H9 (cell line): Measurements from ENCODE around the gene CSRNP3. TPM values are rescaled to one million over a fixed set of nuclear protein-coding genes. Genes with fewer than 3 reads are reported as not detected.

Experiments used
- DNase-seq: peaks from one replicate; pipeline ENCODE4 v3.0.0-alpha.2; 2017
- H2AFZ ChIP-seq: one replicate; pipeline ENCODE4 v1.6.1; 2013; ENCODE audit warnings: mild to moderate bottlenecking, low read length, control low read depth, moderate library complexity
- H2AK5ac ChIP-seq: 2 replicates; pipeline ENCODE4 v1.6.1; 2013; ENCODE audit warnings: low read length, control low read depth, mixed read lengths; ENCODE audit not compliant: insufficient read length
- H2BK120ac ChIP-seq: one replicate; pipeline ENCODE4 v1.6.1; 2013; ENCODE audit warnings: low read depth, mild to moderate bottlenecking, low read length, control low read depth, inconsistent platforms; ENCODE audit not compliant: poor library complexity, severe bottlenecking
- H2BK12ac ChIP-seq: 2 replicates; pipeline ENCODE4 v1.6.1; 2013; ENCODE audit warnings: low read length, control low read depth, mixed read lengths, low read depth; ENCODE audit not compliant: insufficient read length
- H2BK15ac ChIP-seq: 2 replicates; pipeline ENCODE4 v1.6.1; 2013; ENCODE audit warnings: low read depth, low read length, control low read depth
- H2BK20ac ChIP-seq: one replicate; pipeline ENCODE4 v1.6.1; 2013; ENCODE audit warnings: low read depth, mild to moderate bottlenecking, low read length, control low read depth, inconsistent platforms; ENCODE audit not compliant: poor library complexity, severe bottlenecking
- H2BK5ac ChIP-seq: 2 replicates; pipeline ENCODE4 v1.6.1; 2013; ENCODE audit warnings: low read length, control low read depth, mixed read lengths; ENCODE audit not compliant: insufficient read length
- H3K14ac ChIP-seq: 2 replicates; pipeline ENCODE4 v1.6.1; 2013; ENCODE audit warnings: low read length, control low read depth; ENCODE audit not compliant: insufficient read depth
- H3K18ac ChIP-seq: 2 replicates; pipeline ENCODE4 v1.6.1; 2013; ENCODE audit warnings: low read depth, mild to moderate bottlenecking, mixed read lengths, low read length, control low read depth; ENCODE audit not compliant: insufficient read length
- H3K23ac ChIP-seq: 2 replicates; pipeline ENCODE4 v1.6.1; 2013; ENCODE audit warnings: low read length, control low read depth, mixed read lengths, low read depth; ENCODE audit not compliant: insufficient read length
- H3K23me2 ChIP-seq: 2 replicates; pipeline ENCODE4 v1.6.1; 2013; ENCODE audit warnings: low read depth, mild to moderate bottlenecking, mixed read lengths, low read length, control low read depth; ENCODE audit not compliant: insufficient read length, poor library complexity, severe bottlenecking
- H3K27ac ChIP-seq: 2 replicates; pipeline ENCODE4 v1.5.1; 2013; ENCODE audit warnings: low read length, control low read depth, mixed read lengths, low read depth; ENCODE audit not compliant: insufficient read length
- H3K27me3 ChIP-seq: 2 replicates; pipeline ENCODE4 v1.6.1; 2013; ENCODE audit warnings: low read length, control low read depth, inconsistent platforms; ENCODE audit not compliant: insufficient read depth
- H3K4ac ChIP-seq: 2 replicates; pipeline ENCODE4 v1.6.1; 2013; ENCODE audit warnings: low read depth, mild to moderate bottlenecking, control low read depth, inconsistent platforms, low read length, moderate library complexity
- H3K4me1 ChIP-seq: 2 replicates; pipeline ENCODE4 v1.6.1; 2013; ENCODE audit warnings: low read length, control low read depth, inconsistent platforms; ENCODE audit not compliant: insufficient read depth
- H3K4me2 ChIP-seq: 2 replicates; pipeline ENCODE4 v1.6.1; 2013; ENCODE audit warnings: low read length, control low read depth, mixed read lengths; ENCODE audit not compliant: insufficient read length, insufficient read depth
- H3K56ac ChIP-seq: 2 replicates; pipeline ENCODE4 v1.6.1; 2013; ENCODE audit warnings: low read depth, mild to moderate bottlenecking, mixed read lengths, low read length, control low read depth; ENCODE audit not compliant: insufficient read length
- H3K79me1 ChIP-seq: 2 replicates; pipeline ENCODE4 v1.6.1; 2013; ENCODE audit warnings: low read depth, mild to moderate bottlenecking, moderate library complexity, low read length, control low read depth, inconsistent platforms; ENCODE audit not compliant: insufficient read depth, poor library complexity, severe bottlenecking
- H3K79me2 ChIP-seq: 2 replicates; pipeline ENCODE4 v1.6.1; 2013; ENCODE audit warnings: low read length, control low read depth, inconsistent platforms; ENCODE audit not compliant: insufficient read depth
- H3K9ac ChIP-seq: 2 replicates; pipeline ENCODE4 v1.6.1; 2013; ENCODE audit warnings: low read length, control low read depth, mixed read lengths; ENCODE audit not compliant: insufficient read length; ENCODE audit errors: extremely low read depth
- H3K9me3 ChIP-seq: one replicate; pipeline ENCODE4 v1.6.1; 2013; ENCODE audit warnings: low read depth, low read length, inconsistent platforms; ENCODE audit not compliant: control insufficient read depth
- H3T11ph ChIP-seq: one replicate; pipeline ENCODE4 v1.6.1; 2013; ENCODE audit warnings: mild to moderate bottlenecking, low read length, control low read depth, inconsistent platforms
- H4K20me1 ChIP-seq: one replicate; pipeline ENCODE4 v1.6.1; 2013; ENCODE audit not compliant: control insufficient read depth, insufficient read length, insufficient read depth
- H4K5ac ChIP-seq: 2 replicates; pipeline ENCODE4 v1.6.1; 2013; ENCODE audit warnings: low read depth, mild to moderate bottlenecking, mixed read lengths, low read length, control low read depth; ENCODE audit not compliant: insufficient read length
- H4K8ac ChIP-seq: replicated peaks from 2 replicates; pipeline ENCODE4 v1.6.1; 2013; ENCODE audit warnings: low read length, control low read depth, mixed read lengths, low read depth; ENCODE audit not compliant: insufficient read length
- H4K91ac ChIP-seq: 2 replicates; pipeline ENCODE4 v1.6.1; 2013; ENCODE audit warnings: low read depth, mild to moderate bottlenecking, moderate library complexity, mixed read lengths, low read length, control low read depth; ENCODE audit not compliant: insufficient read length
- H3K27ac Mint-ChIP-seq, 3 experiments: 2 replicates in 2 of 3; 3 replicates in 1 of 3; pipeline ENCODE4 v1.8.0; 2020 to 2021; ENCODE audit warnings: mixed read lengths in 3 of 3, mild to moderate bottlenecking in 1 of 3, moderate library complexity in 1 of 3
- H3K27me3 Mint-ChIP-seq: 2 replicates; pipeline ENCODE4 v1.8.0; 2021; ENCODE audit warnings: low read depth, mild to moderate bottlenecking, moderate library complexity, mixed read lengths
- H3K36me3 Mint-ChIP-seq, 3 experiments: 2 replicates in 2 of 3; 3 replicates in 1 of 3; pipeline ENCODE4 v1.8.0; 2020 to 2021; ENCODE audit warnings: low read depth in 3 of 3, mixed read lengths in 3 of 3; ENCODE audit not compliant: insufficient read depth in 1 of 3
- H3K4me1 Mint-ChIP-seq, 2 experiments: 2 replicates each; pipeline ENCODE4 v1.8.0; 2020; ENCODE audit warnings: mixed read lengths in 2 of 2
- H3K4me3 Mint-ChIP-seq, 2 experiments: 2 replicates in 1 of 2; 3 replicates in 1 of 2; pipeline ENCODE4 v1.8.0; 2020 to 2021; ENCODE audit warnings: mild to moderate bottlenecking in 2 of 2, mixed read lengths in 2 of 2, moderate library complexity in 1 of 2
- H3K9me3 Mint-ChIP-seq, 2 experiments: 2 replicates in 1 of 2; 3 replicates in 1 of 2; pipeline ENCODE4 v1.8.0; 2020; ENCODE audit warnings: mild to moderate bottlenecking in 2 of 2, mixed read lengths in 2 of 2, moderate library complexity in 1 of 2
- CTCF ChIP-seq: fragments of 200-600 bp; sonication (generic); conservative IDR thresholded peaks from 3 replicates; pipeline ENCODE4 v1.8.0; 2021; ENCODE audit warnings: antibody characterized with exemption, mild to moderate bottlenecking
- WGBS: extraction: QIAGEN DNeasy Blood & Tissue Kit; methylation state at CpG from one replicate; pipeline ENCODE4 v1.1.7; 2013; ENCODE audit warnings: missing lambda C conversion rate, low lambda C conversion rate, mixed read lengths; ENCODE audit not compliant: insufficient read length; ENCODE audit errors: extremely low coverage; 5-methylcytosine and 5-hydroxymethylcytosine counted together
- total RNA-seq: library from RNA; stranded (reverse); gene quantifications from 2 replicates; pipeline ENCODE4 v1.2.1, GENCODE V29; 2021

Gene CSRNP3
- total RNA-seq, 1 experiment from 2014 or later = 3.6 TPM

GRCh38 chr2:165634282-165634681 lies 164.8 kb downstream of the CSRNP3 start:
- Histone ChIP-seq H3K23ac (no peak overlapping the region), H3K18ac (no peak overlapping the region), H3K27me3 (no peaks in the 10 kb centered on the region), H3K56ac (no peak overlapping the region), H3K79me2 (no peaks in the 10 kb centered on the region), H3T11ph (no peak overlapping the region), H2BK120ac (no peak overlapping the region), H4K5ac (no peak overlapping the region), H3K9ac (no peak overlapping the region), H3K79me1 (no peaks in the 10 kb centered on the region), H3K14ac (no peak overlapping the region), H3K4me2 (no peak overlapping the region), H2BK20ac (no peak overlapping the region), H2BK5ac (no peak overlapping the region), H2AK5ac (no peak overlapping the region), H4K8ac (no peak overlapping the region), H3K9me3 (no peaks in the 10 kb centered on the region), H4K20me1 (peaks cover 2% of the 10 kb centered on the region), H2AFZ (no peak overlapping the region), H2BK12ac (no peak overlapping the region), H3K4ac (no peak overlapping the region), H3K23me2 (no peaks in the 10 kb centered on the region), H2BK15ac (no peak overlapping the region), H3K27ac (peak overlapping the region; percentile 96), H3K4me1 (peaks cover 4% of the 10 kb centered on the region; the same call in 1 of the 2 replicates), H4K91ac (no peak overlapping the region)
- H3K4me1 Mint-ChIP-seq = peaks cover 53 to 55% of the 10 kb centered on the region in 2 experiments
- H3K27me3 Mint-ChIP-seq = no peaks in the 10 kb centered on the region
- no peak overlapping the region for H3K4me3 Mint-ChIP-seq
- TF ChIP-seq CTCF = no peak
- WGBS = no CpG with 5 or more reads among the region's 4 CpGs
- no peaks in the 10 kb centered on the region for H3K36me3 Mint-ChIP-seq
- DNase-seq = no peak
- H3K9me3 Mint-ChIP-seq = no peaks in the 10 kb centered on the region
- peak overlapping the region; percentile 37 to 87 (median 87) for H3K27ac Mint-ChIP-seq
